ENCODE results near the gene CGB2.
"Not testable (repeated sequence)": the region's sequence is repeated elsewhere in the genome, so short reads cannot be mapped to it uniquely, and the experiment has no call there.

The CGB2 gene

DNA sequence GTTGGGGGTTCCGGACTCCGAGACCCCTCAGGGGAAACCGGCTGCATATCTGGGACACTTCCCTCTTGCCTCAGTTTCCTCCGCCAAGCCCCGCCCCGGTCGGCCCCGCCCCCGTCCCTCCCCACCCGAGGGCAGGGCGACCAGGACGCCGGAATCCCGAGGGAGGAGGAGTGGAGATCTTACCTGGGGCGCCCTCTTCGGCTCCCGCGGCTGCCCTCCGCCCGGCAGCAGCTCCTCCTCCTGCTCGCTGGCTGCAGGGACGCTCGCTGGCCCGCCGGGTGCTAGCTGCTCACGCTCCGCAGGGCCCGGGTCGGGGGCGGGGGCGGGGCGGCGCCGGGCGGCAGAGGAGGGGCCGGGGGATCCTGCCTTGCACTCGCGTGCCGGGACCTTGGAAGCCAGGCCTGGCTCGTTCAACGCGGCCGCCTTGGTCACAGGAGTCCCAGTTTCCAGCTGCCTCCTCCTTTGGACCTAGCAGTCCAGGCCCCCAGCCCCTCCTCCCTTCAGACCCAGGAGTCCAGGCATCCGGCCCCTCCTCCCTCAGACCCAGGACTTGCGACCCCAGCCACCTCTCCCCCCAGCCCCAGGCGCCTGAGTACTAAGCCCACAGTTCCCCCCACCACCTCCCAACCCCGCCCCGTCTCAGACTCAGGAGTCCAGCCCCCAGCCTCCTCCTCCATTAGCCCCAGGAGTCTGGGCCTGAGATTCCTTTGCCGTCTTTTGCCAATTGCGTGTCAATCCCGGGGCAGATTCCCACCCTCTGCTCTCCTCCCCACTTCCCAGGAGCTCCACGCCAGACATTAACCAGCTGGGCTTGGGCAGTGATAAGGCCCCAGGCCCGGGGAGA is 33.3 kb downstream of the CGB2 start, which contains the start of gene NTF4:
TSS of gene NTF4 (minus strand) at position 51 of the 844 bp plus-strand sequence. CDS start 2,821 bp downstream, outside the sequence.
- in situ Hi-C loops (cut with MboI; ENCODE audit: low sequenced_read_pairs): no loop called here

DNA sequence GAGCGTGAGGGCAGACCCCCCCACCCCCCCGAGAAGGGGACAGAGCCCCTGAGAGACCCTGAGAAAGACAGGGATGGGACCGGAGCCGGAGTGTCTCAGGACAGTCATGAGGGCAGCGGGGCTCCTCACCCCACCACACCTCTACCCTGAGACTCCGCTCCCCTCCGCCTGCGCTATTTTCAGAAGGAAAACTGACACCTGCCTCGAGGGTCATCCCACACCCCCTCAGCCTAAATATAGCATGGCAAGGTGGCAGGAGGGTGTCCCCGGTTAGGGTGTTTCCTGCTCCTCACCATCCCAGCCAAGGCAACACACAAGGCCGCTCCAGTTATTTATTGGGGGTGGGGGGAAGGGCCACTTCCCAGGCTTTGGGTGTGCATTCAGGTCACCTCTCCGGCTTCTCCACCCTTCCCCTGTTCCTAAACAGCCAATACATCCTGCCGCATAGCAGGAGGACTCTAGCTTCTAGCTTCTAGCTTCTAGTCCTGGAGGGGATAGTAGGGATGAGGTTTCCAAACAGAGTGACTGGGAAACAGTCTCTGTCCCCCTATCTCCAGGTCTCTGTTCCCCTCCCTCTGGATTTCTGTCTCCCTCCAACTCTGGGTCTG is 34.3 kb downstream of the CGB2 start:
- in situ Hi-C loops (cut with MboI; ENCODE audit: low sequenced_read_pairs): no loop called here

DNA sequence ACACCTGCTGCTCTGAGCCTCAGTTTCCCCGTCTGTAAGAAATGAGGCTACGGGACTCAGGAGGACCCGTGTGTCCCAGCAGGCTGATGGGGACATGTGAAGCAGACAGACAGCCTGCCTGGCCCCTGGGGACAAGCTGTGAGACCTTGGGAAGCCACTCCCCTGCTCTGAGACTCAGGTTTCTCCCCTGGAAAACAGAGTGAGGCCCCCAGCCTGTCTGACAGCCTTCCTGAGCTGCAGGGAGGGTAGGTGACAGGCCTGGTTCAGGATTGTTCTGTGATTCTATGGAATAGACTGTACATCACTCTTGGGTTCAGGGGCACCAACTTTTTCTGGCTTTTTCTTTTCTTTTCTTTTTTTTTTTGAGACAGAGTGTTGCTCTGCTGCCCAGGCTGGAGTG is 35.9 kb downstream of the CGB2 start:
- in situ Hi-C loops (cut with MboI; ENCODE audit: low sequenced_read_pairs): no loop called here

DNA sequence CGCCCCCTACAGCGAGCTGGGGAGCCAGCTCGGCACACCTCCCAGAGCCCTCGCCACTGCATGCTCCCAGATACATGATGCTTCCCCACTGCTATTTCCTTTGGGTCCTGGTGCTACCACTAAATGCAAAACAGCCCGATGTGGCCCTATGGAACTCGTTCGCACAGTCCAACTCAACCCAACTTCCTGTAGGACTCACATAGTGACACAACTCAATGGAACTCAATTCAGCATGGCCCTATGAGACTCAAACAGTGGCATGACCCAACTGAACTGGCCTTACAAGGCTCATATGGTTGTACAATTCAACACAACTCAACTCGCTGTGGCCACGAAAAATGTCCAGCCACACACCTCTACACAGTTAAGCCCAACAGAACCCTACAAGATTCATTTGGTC is 37.3 kb downstream of the CGB2 start:
- in situ Hi-C loops (cut with MboI; ENCODE audit: low sequenced_read_pairs): no loop called here

DNA sequence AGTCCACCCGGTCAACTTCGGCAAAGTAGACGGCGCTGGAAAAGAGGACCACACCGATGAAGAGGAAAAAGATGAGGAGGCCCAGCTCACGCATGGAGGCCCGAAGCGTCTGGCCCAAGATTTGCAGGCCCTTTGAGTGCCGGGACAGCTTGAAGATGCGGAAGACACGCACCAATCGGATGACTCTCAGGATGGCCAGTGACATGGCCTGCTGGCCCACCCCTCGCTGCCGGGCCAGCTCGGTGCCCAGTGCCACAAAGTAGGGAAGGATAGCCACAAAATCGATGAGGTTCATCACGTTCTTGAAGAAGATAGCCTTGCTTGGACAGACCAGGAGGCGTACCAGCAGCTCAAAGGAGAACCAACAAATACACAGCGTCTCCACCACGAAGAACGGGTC is 38.7 kb downstream of the CGB2 start:
- in situ Hi-C loops (cut with MboI; ENCODE audit: low sequenced_read_pairs): no loop called here

DNA sequence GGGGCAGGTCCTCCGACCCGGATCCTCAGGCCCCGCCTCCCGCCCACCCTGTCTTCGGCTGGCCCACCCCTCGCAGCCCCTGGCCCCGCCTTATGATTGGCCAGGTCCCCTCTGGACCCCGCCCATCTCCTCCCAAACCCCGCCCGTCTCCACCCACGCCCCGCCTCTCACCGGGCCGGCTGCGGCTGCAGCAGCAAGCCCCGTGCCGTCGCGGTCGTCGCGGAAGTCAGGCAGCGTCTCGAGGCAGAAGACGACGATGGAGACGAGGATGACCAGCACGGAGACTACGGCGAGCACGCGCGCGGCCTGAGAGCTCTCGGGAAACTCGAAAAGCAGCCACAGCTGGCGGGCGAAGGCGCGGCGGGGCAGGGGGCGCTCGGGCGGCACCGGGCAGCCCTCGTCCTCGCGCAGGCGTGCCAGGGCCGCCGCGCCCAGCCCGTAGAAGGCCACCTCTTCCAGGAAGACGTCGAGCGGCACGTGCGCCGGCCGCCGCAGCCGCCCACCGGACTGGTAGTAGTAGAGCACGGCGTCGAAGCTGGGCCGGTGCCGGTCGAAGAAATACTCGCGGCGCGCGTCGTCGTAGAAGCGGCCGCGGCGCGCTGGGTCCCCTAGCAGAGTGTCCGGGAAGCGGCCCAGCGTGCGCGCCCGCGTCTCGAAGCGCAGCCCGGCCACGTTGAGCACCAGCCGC is 40.3 kb downstream of the CGB2 start:
- in situ Hi-C loops (cut with MboI; ENCODE audit: low sequenced_read_pairs): no loop called here

DNA sequence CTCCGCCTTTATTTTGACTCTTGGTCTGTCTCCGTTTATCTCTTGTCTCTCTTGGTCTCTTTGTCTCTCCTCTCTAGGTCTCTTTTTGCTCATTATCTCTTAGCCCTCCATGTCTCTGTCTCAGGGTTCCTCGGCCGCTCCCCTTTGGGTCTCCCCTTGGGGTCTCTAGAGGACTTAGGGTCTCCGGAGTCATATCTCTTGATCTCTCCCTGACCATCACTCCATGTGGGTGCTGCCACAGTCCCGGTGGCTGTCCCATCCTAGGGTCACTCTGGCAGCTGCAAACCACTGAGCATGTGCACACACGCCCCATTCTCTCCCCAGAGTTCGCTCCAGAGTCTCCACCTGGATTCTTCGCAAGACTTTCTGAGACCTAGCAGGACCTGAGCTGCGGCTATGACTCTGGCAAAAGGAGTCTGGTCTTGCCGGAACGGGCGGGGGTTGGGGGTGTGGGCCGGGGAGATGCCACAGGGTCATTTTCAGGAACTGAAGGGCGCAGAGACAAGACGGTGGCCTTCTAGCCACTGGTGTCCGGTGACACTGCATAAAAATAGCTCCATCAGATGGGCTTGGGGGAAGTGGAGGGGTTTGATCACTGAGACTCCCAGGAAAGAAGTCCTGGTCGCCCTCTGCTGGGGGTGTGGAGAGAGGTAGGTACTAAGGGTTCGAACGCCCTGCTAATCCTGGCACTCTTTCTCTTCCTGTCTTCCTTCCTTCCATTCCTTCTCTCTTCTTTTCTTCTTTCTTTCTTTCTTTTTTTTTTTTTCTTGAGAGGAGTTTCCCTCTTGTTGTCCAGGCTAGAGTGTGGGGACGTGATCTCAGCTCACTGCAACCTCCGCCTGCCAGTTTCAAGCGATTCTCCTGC is 42.1 kb downstream of the CGB2 start:
- in situ Hi-C loops (cut with MboI; ENCODE audit: low sequenced_read_pairs): no loop called here

DNA sequence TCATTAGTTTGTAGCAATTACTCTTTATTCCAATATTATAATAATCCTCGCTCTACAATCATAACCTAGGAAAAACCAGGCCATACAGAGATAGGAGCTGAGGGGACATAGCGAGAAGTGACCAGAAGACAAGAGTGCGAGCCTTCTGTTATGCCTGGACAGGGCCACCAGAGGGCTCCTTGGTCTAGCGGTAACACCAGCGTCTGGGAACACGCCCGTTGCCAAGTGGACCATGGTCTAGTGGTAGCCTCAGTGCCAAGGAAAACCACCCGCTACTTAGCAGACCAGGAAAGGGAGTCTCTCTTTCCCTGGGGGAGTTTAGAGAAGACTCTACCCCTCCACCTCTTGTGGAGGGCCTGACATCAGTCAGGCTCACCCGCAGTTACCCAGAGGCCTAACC is 43.2 kb downstream of the CGB2 start:
- in situ Hi-C loops (cut with MboI; ENCODE audit: low sequenced_read_pairs): not testable (repeated sequence)

DNA sequence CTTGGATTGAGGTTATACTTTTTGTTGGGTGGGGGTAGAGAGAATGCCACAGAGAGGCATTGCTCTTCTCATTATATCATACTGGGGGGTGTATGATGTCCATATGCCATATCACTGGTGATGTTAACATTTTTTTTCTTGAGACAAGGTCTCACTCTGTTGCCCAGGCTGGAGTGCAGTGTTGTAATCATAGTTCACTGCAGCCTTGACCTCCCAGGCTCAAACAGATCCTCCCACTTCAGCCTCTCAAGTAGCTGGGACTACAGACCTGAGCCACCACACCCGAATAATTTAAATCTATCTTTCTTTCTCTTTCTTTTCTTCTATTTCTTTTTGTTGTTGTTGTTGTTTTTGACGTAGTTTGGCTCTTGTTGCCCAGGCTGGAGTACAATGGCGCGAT is 48.7 kb downstream of the CGB2 start:
- in situ Hi-C loops (cut with MboI; ENCODE audit: low sequenced_read_pairs): no loop called here

DNA sequence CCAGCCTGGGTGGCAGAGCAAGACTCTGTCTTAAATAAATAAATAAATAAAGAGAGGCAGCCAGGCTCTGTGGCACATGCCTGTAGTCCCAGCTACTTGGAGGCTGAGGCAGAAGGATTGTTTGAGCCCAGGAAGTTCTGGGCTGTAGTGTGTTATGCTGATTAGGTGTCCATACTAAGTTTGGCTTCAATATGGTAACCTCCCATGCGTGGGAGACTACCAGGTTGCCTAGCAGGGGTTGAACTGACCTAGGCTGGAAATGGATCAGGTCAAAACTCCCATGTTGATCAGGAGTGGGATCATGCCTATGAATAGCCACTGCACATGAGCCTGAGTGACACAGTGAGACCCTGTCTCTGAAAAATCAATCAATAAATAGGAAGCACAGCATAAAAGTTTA is 49.6 kb downstream of the CGB2 start:
- in situ Hi-C loops (cut with MboI; ENCODE audit: low sequenced_read_pairs): no loop called here
